Measurements from ENCODE around the gene MYH10.

GRCh38 chr17:8489841-8490240, 140.7 kb downstream of the MYH10 start:
- no peak for TF ChIP-seq POLR2A (IDR thresholded peaks at IDR 0.05; ENCODE audit: low read depth, low read length)
- TF ChIP-seq TAF1 (IDR thresholded peaks at IDR 0.05; ENCODE audit: low read depth, low read length), result no peak

Measured in GM12891 (cell line).